Measurements from ENCODE around the gene RPS24.
"Not testable (repeated sequence)": the region's sequence is repeated elsewhere in the genome, so short reads cannot be mapped to it uniquely, and the experiment has no call there.

RPS24 gene

DNA sequence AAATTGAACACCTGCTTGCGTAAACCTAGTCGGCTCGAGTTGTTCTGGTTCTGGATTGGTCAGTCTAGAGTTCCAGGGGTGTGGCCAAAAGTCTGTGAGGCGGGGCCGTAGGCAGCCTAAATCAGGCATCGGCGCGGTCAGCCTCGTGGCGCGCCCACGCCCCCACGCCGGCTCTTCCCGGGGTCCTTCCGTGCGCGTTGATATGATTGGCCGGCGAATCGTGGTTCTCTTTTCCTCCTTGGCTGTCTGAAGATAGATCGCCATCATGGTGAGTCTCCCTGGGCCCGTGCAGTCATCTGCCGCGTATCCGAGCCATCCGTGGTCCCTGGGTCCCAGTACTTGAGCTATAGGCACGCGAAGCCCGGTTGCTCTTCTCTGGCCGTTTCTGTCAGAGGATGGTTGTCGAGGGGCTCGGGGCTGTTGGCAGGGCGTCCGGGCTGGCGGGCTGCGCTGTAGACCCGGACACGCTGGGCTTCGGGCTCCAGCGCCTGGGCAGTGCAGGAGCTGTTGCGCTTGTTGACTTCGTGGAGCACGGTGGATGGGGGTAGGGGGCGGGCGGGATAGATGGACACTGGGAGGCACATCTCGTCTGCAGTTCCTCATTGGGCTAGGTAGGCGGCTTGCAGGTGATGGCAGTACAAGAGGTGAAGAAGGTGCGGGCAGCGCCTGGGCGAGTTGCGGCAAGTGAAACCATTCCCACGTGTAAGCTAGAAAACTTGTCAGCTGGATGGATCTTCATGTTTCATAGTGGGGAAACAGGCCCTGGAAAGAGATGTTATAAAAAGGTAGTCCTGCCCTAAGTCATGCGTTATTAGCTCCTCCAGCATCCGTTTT, at the start of gene RPS24:
TSS of gene RPS24 (plus strand) at position 227 of the 834 bp plus-strand sequence. CDS start at position 266, 39 bp downstream.
- TF ChIP-seq, protein P1, sequence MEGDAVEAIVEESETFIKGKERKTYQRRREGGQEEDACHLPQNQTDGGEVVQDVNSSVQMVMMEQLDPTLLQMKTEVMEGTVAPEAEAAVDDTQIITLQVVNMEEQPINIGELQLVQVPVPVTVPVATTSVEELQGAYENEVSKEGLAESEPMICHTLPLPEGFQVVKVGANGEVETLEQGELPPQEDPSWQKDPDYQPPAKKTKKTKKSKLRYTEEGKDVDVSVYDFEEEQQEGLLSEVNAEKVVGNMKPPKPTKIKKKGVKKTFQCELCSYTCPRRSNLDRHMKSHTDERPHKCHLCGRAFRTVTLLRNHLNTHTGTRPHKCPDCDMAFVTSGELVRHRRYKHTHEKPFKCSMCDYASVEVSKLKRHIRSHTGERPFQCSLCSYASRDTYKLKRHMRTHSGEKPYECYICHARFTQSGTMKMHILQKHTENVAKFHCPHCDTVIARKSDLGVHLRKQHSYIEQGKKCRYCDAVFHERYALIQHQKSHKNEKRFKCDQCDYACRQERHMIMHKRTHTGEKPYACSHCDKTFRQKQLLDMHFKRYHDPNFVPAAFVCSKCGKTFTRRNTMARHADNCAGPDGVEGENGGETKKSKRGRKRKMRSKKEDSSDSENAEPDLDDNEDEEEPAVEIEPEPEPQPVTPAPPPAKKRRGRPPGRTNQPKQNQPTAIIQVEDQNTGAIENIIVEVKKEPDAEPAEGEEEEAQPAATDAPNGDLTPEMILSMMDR (IDR thresholded peaks at IDR 0.05; ENCODE audit: low read depth, low read length, missing control alignments) = no peak
- peak; percentile 96 for DNase-seq (ENCODE audit: low read depth)
- in situ Hi-C loops (cut with HindIII; ENCODE audit: low sequenced_read_pairs) = no loop called here
- H3K4me3 ChIP-seq (ENCODE audit: low read depth, low read length) = peak within 1 kb of the TSS; percentile 96

DNA sequence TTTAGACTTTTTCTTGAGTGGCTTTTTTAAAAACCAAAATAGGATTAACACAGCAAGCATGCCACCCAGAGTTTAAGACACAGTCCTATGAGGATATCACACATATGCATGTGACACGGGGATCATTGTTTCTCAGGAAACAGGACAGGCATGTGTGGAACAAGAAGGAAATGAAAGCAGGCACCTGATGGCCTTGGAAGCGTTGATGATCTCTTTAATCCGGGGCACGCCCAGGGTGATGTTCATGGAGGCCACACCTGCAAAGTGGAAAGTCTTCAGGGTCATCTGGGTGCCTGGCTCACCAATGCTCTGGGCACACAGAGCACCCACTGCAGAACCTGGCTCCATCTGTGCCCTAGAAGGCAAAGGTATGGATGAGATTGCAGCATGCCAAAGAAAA, 48.7 kb upstream of the RPS24 start:
- TF ChIP-seq, protein P1 (IDR thresholded peaks at IDR 0.05; ENCODE audit: low read depth, low read length, missing control alignments) = no peak
- no peak overlapping the region for H3K4me3 ChIP-seq (ENCODE audit: low read depth, low read length)
- no peak for DNase-seq (ENCODE audit: low read depth)
- in situ Hi-C loops (cut with HindIII; ENCODE audit: low sequenced_read_pairs) = no loop called here

DNA sequence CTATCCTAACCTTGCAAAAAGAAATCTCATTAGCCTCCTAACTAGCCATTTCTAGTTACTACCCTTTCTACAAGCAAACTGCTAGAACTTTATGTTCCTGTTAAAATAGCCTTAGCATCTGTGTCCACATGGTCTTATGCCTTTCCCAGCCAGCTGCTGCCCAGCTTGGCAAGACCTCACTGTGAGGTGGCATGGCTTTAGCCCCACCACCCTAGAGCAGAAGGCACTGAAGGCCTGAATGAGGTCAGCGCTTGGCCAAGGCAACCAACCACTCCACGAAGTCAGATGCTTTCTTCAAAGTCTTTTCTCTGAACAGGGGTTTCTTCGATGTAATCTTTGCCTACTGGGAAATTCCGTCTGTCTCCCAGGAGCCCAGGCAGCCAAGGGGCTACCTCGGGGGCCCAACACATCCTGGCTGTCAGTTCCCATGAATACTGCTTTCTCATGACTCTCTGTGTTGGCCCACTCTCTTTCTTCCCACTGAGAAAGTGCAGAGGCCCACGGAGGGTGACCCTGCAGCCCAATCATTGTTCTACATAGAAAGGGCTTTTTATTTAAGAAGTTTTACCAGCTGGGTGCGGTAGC, 45.9 kb upstream of the RPS24 start:
- in situ Hi-C loops (cut with HindIII; ENCODE audit: low sequenced_read_pairs) = no loop called here
- H3K4me3 ChIP-seq (ENCODE audit: low read depth, low read length) = no peak overlapping the region
- no peak for DNase-seq (ENCODE audit: low read depth)
- TF ChIP-seq, protein P1 (IDR thresholded peaks at IDR 0.05; ENCODE audit: low read depth, low read length, missing control alignments) = no peak

DNA sequence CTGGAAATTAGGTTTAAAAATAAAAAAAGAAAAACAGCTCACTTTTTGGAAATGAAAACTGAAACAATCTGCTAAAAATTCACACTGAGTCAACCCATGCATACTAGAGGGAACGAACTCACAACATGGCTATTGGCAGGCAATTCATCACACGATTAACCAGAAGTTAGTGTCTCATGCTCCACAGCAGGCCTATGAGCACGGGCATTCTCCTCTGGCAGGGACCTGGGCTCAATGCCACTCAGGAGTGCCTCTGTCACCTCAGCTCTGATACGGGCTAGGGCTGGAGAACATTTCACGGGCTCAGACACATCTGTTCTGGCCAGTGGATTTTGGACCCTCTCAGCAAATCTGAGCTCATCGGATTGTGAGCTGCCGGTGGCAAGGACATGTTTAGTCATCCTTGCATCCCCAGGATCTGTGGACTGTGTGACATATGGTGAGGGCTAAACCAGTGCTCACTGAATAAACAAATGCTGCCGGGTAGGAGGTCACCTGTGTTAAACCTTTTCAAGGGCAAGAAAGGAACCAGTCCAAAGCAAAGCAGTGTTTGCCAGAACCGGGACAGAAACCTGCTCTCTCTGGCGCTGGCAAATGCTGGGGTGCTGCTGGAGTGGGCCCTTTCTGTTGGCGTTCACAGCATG, 44.5 kb upstream of the RPS24 start:
- TF ChIP-seq, protein P1 (IDR thresholded peaks at IDR 0.05; ENCODE audit: low read depth, low read length, missing control alignments) = no peak
- in situ Hi-C loops (cut with HindIII; ENCODE audit: low sequenced_read_pairs) = no loop called here
- DNase-seq (ENCODE audit: low read depth) = no peak
- no peak overlapping the region for H3K4me3 ChIP-seq (ENCODE audit: low read depth, low read length)

DNA sequence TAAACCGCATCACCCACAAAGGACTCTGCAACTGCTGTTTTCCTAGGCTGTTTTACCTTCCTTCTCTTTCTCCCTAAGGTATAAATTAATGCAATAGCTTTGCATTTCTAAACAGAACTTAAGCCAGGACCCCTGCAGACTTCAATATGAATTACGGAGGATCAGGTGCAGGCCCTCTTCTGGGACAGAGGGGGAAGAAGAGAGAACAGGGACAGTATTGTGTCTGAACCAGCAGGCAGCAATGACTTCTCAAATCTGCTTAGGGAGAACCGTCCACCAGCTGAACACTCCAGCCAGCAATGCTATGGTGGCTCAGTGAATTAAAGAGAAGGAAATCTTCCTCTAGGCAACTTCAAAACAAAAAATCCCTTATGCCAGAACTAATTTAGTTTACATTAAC, 40.0 kb upstream of the RPS24 start:
- DNase-seq (ENCODE audit: low read depth) = no peak
- H3K4me3 ChIP-seq (ENCODE audit: low read depth, low read length) = no peak overlapping the region
- in situ Hi-C loops (cut with HindIII; ENCODE audit: low sequenced_read_pairs) = no loop called here
- TF ChIP-seq, protein P1 (IDR thresholded peaks at IDR 0.05; ENCODE audit: low read depth, low read length, missing control alignments) = no peak

DNA sequence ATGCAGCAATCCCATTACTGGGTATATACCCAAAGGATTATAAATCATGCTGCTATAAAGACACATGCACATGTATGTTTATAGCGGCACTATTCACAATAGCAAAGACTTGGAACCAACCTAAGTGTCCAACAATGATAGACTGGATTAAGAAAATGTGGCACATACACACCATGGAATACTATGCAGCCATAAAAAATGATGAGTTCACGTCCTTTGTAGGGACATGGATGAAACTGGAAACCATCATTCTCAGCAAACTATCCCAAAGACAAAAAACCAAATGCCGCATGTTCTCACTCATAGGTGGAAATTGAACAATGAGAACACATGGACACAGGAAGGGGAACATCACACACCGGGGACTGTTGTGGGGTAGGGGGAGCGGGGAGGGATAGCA, 34.9 kb upstream of the RPS24 start:
- DNase-seq (ENCODE audit: low read depth); H3K4me3 ChIP-seq (ENCODE audit: low read depth, low read length); in situ Hi-C loops (cut with HindIII; ENCODE audit: low sequenced_read_pairs): not testable (repeated sequence)

DNA sequence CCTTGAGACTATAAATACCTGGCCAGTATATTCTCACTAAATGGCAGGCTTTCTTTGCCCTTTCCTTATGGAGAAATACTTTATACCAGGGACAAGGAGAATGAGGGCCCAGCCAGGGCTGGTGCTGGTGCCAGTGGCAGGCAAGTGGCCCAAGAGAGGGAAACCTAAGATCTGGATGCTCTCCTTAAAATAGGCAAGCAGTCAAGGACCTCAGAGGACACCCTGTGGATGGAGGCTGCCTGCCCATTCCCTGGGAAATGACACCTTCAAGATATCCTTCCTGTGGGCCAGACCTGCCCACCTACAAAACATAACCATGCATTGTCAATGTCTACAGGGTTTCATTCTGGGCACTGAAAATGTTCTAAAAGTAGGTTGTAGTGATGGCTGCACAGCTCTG, 33.5 kb upstream of the RPS24 start:
- H3K4me3 ChIP-seq (ENCODE audit: low read depth, low read length) = no peak overlapping the region
- TF ChIP-seq, protein P1 (IDR thresholded peaks at IDR 0.05; ENCODE audit: low read depth, low read length, missing control alignments) = no peak
- in situ Hi-C loops (cut with HindIII; ENCODE audit: low sequenced_read_pairs) = no loop called here
- DNase-seq (ENCODE audit: low read depth) = no peak
